K562 (cell line): ENCODE measurements around the gene UBE2S. TPM values are rescaled to one million over a fixed set of nuclear protein-coding genes. Genes with fewer than 3 reads are reported as not detected.

ENCODE experiments used
- CHD4 ChIP-seq: fragments of 200-600 bp; sonication (generic); IDR thresholded peaks from 3 replicates; pipeline ENCODE4 v1.6.1; 2012; ENCODE audit warnings: low read depth, mild to moderate bottlenecking, mixed read lengths, low read length, inconsistent platforms; ENCODE audit not compliant: insufficient read depth, insufficient replicate concordance, poor library complexity, severe bottlenecking
- CTBP1 ChIP-seq: fragments of 450-650 bp; IDR thresholded peaks from 2 replicates; pipeline ENCODE4 v1.6.1; 2016; ENCODE audit warnings: borderline replicate concordance
- GMEB1 ChIP-seq: fragments of 250-450 bp; sonication (Bioruptor Pico); IDR thresholded peaks from 2 replicates; pipeline ENCODE4 v1.4.0; 2020; ENCODE audit warnings: mild to moderate bottlenecking
- HNRNPLL ChIP-seq: fragments of 200-400 bp; formaldehyde crosslinking; IDR thresholded peaks from 2 replicates; pipeline ENCODE4 v1.6.1; 2017; ENCODE audit warnings: low read length, low read depth, mild to moderate bottlenecking; ENCODE audit not compliant: poor library complexity, severe bottlenecking
- HOMEZ ChIP-seq: fragments of 250-450 bp; sonication (Bioruptor Pico); IDR thresholded peaks from 2 replicates; pipeline ENCODE4 v1.4.0; 2020; ENCODE audit warnings: mild to moderate bottlenecking, moderate library complexity
- IRF2 ChIP-seq: sonication (generic); formaldehyde crosslinking; IDR thresholded peaks from 2 replicates; pipeline ENCODE4 v1.8.1; 2022; ENCODE audit warnings: mild to moderate bottlenecking, missing genetic modification reagents
- KDM2B ChIP-seq: fragments of 250-450 bp; sonication (Bioruptor Pico); IDR thresholded peaks from 2 replicates; pipeline ENCODE4 v1.8.0; 2021; ENCODE audit warnings: mild to moderate bottlenecking, moderate library complexity
- MEIS2 ChIP-seq: fragments of 450-650 bp; IDR thresholded peaks from 2 replicates; pipeline ENCODE4 v1.6.1; 2014; ENCODE audit warnings: mild to moderate bottlenecking; ENCODE audit not compliant: partially characterized antibody
- PCBP1 ChIP-seq: fragments of 200-400 bp; formaldehyde crosslinking; IDR thresholded peaks from 2 replicates; pipeline ENCODE4 v1.6.1; 2018; ENCODE audit warnings: mild to moderate bottlenecking, low read depth, low read length; ENCODE audit not compliant: poor library complexity, severe bottlenecking
- POLR2G ChIP-seq: fragments of 200-400 bp; formaldehyde crosslinking; IDR thresholded peaks from 2 replicates; pipeline ENCODE4 v1.6.1; 2017; ENCODE audit warnings: low read depth, mild to moderate bottlenecking, antibody characterized with exemption, low read length, moderate library complexity
- RNF219 ChIP-seq: fragments of 250-450 bp; sonication (Bioruptor Pico); IDR thresholded peaks from 2 replicates; pipeline ENCODE4 v1.5.0; 2022; ENCODE audit warnings: mild to moderate bottlenecking
- SMARCE1 ChIP-seq: fragments of 450-650 bp; IDR thresholded peaks from 2 replicates; pipeline ENCODE4 v1.7.1; 2016; ENCODE audit warnings: mild to moderate bottlenecking
- U2AF1 ChIP-seq: fragments of 200-400 bp; formaldehyde crosslinking; optimal IDR thresholded peaks from 2 replicates; pipeline ENCODE3; 2017; ENCODE audit warnings: mild to moderate bottlenecking, low read depth, low read length, moderate library complexity
- WHSC1 ChIP-seq: IDR thresholded peaks from one replicate; pipeline ENCODE4 v1.6.1; 2012; ENCODE audit warnings: low read length, control low read depth, inconsistent platforms
- ZBTB9 ChIP-seq: fragments of 450-650 bp; formaldehyde crosslinking; IDR thresholded peaks from 2 replicates; pipeline ENCODE4 v1.4.0; 2020; ENCODE audit warnings: mild to moderate bottlenecking, moderate library complexity
- ZFX ChIP-seq: sonication (generic); formaldehyde crosslinking; IDR thresholded peaks from 2 replicates; pipeline ENCODE4 v1.8.0; 2022; ENCODE audit warnings: mild to moderate bottlenecking, missing genetic modification reagents, moderate library complexity
- ZNF253 ChIP-seq: fragments of 250-450 bp; sonication (Bioruptor Pico); conservative IDR thresholded peaks from 2 replicates; pipeline ENCODE4 v1.6.1; 2021; ENCODE audit warnings: mild to moderate bottlenecking
- ZNF384 ChIP-seq: IDR thresholded peaks from 2 replicates; pipeline ENCODE4 v1.6.1; 2012; ENCODE audit warnings: low read depth, low read length, improper control_type of control experiment
- ZNF766 ChIP-seq: fragments of 200-800 bp; sonication (Bioruptor generic); conservative IDR thresholded peaks from 2 replicates; pipeline ENCODE4 v1.6.1; 2016; ENCODE audit warnings: missing genetic modification characterization, missing compliant biosample characterization
- polyA plus RNA-seq, 8 experiments: library from polyadenylated mRNA; depleted of rRNA in 4 of 8; stranded (reverse) in 5 of 8; unstranded in 3 of 8; fragments of >200 nt; fragmentation: Nextera tagmentation in 2 of 8; fragmentation: Illumina TruSeq in 1 of 8; extraction: Ambion mirVana in 2 of 8; extraction: Trizol in 1 of 8; gene quantifications; 2 replicates each; pipeline versions ENCODE4 v1.2.1 to v1.2.3, GENCODE V29; 2011 to 2014; ENCODE audit warnings: inconsistent platforms in 1 of 8, missing spikeins in 1 of 8
- total RNA-seq, 7 experiments: library from RNA; depleted of rRNA in 6 of 7; stranded (reverse); fragments of >200 nt in 6 of 7; fragmentation: Illumina TruSeq in 2 of 7; extraction: Trizol in 2 of 7; gene quantifications; 2 replicates each; pipeline versions ENCODE4 v1.2.1 to v1.2.3, GENCODE V29; 2011 to 2021; ENCODE audit warnings: low replicate concordance in 1 of 7

UBE2S gene
- total and polyA plus RNA-seq, 9 of the 15 experiments (the other 6 are each of a cell fraction or from before 2014, with no cell fraction given), result 1.5 to 1,305 (median 157) TPM

- TF ChIP-seq RNF219 (no peak), IRF2 (CRISPR knock-in tag) (no peak), ZFX (CRISPR knock-in tag) (peak; percentile 63), CHD4 (no peak), KDM2B (CRISPR knock-in tag) (no peak), SMARCE1 (0 out of 2 replicates have a peak, but pooled peaks have one; percentile 37), HNRNPLL (no peak), MEIS2 (no peak), WHSC1 (no peak), ZBTB9 (0 out of 2 replicates have a peak, but pooled peaks have one; percentile 34), POLR2G (peak; percentile 83), ZNF384 (no peak), ZNF766 (CRISPR knock-in tag) (0 out of 2 replicates have a peak, but pooled peaks have one; percentile 15), U2AF1 (no peak), CTBP1 (peak; percentile 87), GMEB1 (CRISPR knock-in tag) (no peak), ZNF253 (no peak), HOMEZ (CRISPR knock-in tag) (no peak), PCBP1 (no peak)
These were observed 24.1 kb downstream of the UBE2S start (continued) for GRCh38 chr19:55383279-55384130.
